ENCODE results near the gene IL6.
"Not testable (repeated sequence)": the region's sequence is repeated elsewhere in the genome, so short reads cannot be mapped to it uniquely, and the experiment has no call there.

GRCh38 chr7:22677263-22677662, 49.7 kb upstream of the IL6 start:
- TF ChIP-seq EZH2 (IDR thresholded peaks at IDR 0.05; ENCODE audit: borderline replicate concordance, low read length); CTCF (IDR thresholded peaks at IDR 0.05; ENCODE audit: low read length): not testable (repeated sequence)

Measured in OCI-LY1 (cell line).